ENCODE results near the gene KATNBL1.
A peak's percentile ranks its signal among the peaks of the same experiment; 100 is the strongest.

Gene KATNBL1

DNA sequence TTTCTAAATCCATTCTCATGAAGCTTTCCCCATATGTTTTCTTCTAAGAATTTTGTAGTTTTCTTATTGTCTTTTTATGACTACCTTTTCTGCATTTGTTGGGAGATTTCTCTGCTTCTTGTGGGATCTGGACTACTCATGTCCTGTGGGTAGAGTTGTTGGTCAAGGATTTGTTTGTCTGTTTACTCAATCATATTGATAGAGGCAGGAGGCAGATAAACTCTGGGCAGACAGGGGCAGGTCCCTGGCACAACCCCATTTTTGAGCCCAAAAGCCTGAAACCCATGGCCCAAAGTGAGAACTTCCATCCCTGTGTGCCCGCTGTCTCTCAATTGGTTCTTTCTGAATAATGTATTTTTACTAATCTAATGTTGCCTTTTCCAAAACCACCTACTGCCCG is 95.7 kb downstream of the KATNBL1 start:
- no peak for DNase-seq

DNA sequence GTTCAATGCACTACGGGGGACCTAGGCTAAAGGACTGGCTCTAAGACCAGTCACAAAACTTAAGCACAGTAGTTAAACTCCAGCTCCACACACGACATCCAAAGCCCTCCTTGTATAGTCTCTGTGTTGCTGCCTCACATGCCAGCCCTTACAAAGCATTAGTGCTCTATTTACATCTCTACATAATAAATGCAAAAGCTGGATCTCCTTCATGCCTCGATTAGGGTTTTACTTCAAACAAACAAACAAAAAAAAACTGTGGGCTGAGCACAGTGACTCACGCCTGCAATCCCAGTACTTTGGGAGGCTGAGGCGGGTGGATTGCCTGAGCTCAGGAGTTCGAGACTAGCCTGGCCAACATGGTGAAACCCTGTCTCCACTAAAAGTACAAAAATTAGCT is 98.4 kb downstream of the KATNBL1 start:
- DNase-seq = no peak

DNA sequence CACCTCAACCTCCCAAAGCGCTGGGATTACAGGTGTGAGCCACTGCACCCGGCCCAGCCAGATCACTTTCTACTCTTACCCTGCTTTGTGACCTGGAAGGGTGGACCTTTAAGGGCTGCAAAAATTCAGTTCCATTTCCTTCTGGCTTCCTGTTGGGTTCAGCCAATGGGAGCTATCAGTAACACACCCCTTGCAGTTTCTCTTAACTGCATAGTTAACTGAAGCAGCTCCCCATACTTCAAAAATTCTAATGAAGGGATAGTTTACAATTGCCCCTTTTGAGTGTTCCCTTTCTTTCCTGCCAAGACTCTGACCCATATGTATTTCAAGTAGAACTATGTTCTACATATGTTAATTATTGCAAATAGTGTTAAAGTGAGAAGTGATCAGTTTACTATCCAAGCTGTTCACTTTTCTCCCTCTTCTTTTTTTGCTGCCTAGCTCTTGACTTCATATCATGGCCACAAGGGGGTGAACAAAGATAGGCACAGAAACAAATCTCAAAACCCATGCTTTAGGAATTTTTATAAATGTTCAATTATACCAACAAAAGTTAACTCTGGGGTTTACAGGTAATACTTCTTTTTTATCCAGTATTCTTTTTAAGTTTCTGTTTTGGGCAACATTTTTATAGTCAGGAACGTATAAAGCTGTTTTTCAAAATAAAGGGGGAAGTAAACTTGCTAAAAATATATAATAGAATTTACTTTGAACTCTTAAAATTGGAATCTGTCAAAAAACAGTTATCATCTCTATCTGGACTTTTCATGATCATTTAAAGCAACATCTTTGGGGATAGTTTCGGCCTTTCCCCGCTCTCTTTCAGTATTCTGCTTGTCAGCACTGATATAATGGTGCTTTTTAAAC is 99.9 kb downstream of the KATNBL1 start:
- peak; percentile 22 to 41 for DNase-seq

DNA sequence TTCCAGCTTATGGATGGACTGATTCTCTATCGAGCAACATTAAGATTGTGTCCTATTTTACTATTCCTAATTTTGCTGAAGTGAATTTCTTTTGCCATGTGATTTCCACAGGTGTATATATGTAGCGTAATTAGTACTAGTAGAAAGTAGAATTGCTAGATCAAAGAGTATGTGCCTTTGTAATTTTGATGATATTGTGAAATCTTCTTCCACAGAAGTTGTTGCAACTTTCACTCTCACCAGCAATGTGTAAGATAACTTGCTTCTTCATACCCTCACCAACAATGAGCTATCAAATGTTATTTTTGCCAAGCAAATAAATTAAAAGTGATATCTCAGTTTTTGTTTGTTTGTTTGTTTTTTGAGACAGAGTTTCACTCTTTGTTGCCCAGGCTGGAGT is 102.6 kb downstream of the KATNBL1 start:
- DNase-seq = no peak

DNA sequence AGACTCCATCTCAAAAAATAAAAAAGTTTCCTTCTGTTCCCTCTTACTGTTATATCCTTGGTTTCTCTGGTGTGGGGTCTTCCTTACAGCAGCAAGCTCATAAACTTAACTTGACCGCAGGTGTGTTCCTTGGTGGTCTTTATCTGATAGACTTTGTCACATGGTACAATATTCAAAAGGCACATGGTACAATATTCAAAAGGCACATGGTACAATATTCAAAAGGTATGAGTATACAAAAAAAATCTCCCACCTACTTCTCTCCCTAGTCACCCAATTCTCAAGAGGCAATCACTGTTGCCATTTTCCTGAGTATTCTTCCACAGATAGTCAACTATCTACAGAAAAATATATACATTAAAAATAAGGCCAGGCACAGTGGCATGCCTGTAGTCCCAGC is 103.5 kb downstream of the KATNBL1 start:
- no peak for DNase-seq

DNA sequence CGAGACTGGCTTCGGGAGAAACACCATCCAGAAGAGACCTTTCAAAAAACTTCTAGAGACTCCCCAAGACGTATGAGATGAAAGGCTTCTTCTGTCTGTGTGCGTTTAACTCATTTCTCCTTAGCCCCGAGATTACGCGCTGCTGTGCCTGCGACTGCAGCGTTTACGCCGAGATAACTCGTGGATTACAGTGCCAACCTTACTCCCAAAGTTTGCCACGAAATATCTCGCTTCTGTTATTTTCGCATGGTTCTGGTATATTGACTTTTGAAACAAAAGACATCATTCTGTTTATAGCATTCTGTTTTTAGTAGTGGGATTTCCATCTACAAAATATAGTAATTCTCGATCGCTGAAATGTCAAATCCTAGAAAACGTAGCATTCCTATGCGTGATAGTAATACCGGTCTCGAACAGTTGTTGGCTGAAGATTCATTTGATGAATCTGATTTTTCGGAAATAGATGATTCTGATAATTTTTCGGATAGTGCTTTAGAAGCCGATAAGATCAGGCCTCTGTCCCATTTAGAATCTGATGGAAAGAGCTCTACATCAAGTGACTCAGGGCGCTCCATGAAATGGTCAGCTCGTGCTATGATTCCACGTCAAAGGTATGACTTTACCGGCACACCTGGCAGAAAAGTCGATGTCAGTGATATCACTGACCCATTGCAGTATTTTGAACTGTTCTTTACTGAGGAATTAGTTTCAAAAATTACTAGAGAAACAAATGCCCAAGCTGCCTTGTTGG is 107.5 kb downstream of the KATNBL1 start:
- no peak for DNase-seq

DNA sequence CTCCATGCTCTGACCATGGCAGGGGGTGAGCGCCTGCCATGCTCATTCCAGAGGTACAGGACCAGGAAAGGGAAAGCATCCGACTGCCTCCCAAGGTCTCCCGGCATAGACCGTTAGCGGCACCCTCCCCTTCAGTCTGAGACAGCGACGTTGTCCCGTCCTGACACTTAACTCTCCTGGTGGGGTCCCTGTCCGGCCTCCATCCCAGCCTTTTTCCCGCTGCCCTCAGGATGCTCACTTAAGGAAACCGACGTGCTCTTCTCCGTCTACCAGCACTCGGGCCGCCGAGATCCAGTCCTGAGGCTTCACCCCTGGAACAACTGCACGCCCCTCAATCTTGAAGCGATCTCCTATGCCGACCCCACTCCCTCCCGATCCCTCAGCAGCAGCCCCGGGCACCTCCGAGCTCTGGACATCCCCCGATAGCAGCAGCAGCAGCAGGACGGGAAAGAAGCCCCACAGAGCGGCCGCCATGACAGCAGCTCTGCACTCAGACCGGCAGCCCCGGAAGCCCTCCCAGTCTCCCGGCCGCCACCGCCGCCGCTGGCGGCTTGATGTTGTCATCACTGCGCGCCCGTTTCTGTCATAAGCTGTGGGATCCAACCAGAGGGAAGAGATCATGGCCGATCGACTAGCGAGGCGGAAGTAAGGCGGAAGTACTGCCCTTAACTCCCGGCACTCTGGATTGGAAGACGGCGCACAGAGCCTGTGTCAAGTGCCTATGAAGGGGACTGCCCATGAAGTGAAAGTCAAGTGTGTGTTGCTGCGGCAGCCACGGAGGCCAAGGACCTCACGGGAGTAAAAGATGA is 108.3 kb downstream of the KATNBL1 start, which contains the start of the genes EMC7 and PGBD4:
EMC7 (minus strand) TSS at position 497 of the 809 bp plus-strand sequence; CDS start at position 474, 23 bp downstream.
PGBD4 (plus strand) TSS at position 718 of the 809 bp plus-strand sequence. CDS start 449 bp downstream, outside the sequence.
- peak; percentile 99 for DNase-seq

DNA sequence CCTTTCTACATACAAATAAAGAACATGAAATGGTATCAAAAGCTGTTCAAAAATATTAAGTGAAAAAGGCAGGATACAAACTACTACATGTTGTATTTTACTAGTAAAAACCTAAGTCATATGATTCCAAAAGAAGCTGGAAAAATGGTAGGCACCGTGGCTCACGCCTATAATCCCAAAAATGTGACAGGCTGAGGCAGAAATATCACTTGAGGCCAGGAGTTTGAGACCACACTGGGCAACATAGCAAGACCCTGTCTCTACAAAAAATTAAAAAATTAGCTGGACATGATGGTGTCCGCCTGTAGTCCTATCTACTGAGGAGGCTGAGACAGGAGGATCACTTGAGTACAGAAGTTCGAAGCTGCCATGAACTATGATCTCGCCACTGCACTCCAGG is 110.0 kb downstream of the KATNBL1 start:
- DNase-seq = no peak
